ENCODE measurements around the gene EEF2K. TPM values are rescaled to one million over a fixed set of nuclear protein-coding genes. Genes with fewer than 3 reads are reported as not detected.

EEF2K gene
- total and polyA plus RNA-seq, 2 of the 13 experiments (the other 11 are each of a cell fraction or from before 2014, with no cell fraction given), result 22.0 to 23.8 TPM

- TF ChIP-seq MATR3 (CRISPR knock-in tag; IDR thresholded peaks at IDR 0.05) (peak; percentile 33; the same call in 1 of the 2 replicates), RBAK (CRISPR knock-in tag; IDR thresholded peaks at IDR 0.05) (no peak), ZNF703 (CRISPR knock-in tag; IDR thresholded peaks at IDR 0.05; ENCODE audit: borderline replicate concordance) (0 out of 2 replicates have a peak, but pooled peaks have one; percentile 23), ZNF234 (CRISPR knock-in tag; conservative IDR thresholded peaks at IDR 0.05) (no peak), ZFP37 (CRISPR knock-in tag; IDR thresholded peaks at IDR 0.05; ENCODE audit: borderline replicate concordance) (peak; percentile 77), ZNF660 (CRISPR knock-in tag; IDR thresholded peaks at IDR 0.05; ENCODE audit: borderline replicate concordance, low read depth) (no peak), MTF1 (CRISPR knock-in tag; IDR thresholded peaks at IDR 0.05) (no peak; the same call in 1 of the 2 replicates), ZNF317 (CRISPR knock-in tag; IDR thresholded peaks at IDR 0.05) (peak; percentile 83), HBP1 (CRISPR knock-in tag; IDR thresholded peaks at IDR 0.05; ENCODE audit: low read depth) (peak; percentile 80; the same call in 1 of the 2 replicates), NR1H2 (CRISPR knock-in tag; IDR thresholded peaks at IDR 0.05; ENCODE audit: borderline replicate concordance, low read depth) (peak; percentile 93; the same call in 1 of the 2 replicates), TEAD3 (CRISPR knock-in tag; optimal IDR thresholded peaks at IDR 0.05; ENCODE audit: borderline replicate concordance) (peak; percentile 82), ATF6 (CRISPR knock-in tag; conservative IDR thresholded peaks at IDR 0.05) (peak; percentile 93; the same call in 1 of the 2 replicates), CSRNP1 (CRISPR knock-in tag; IDR thresholded peaks at IDR 0.05) (peak; percentile 98), SETDB1 (CRISPR knock-in tag; IDR thresholded peaks at IDR 0.05; ENCODE audit: borderline replicate concordance) (no peak), YEATS2 (CRISPR knock-in tag; IDR thresholded peaks at IDR 0.05; ENCODE audit: borderline replicate concordance) (peak; percentile 93), ZNF235 (CRISPR knock-in tag; IDR thresholded peaks at IDR 0.05; ENCODE audit: borderline replicate concordance) (no peak; the same call in 1 of the 2 replicates), POGZ (CRISPR knock-in tag; IDR thresholded peaks at IDR 0.05) (peak; percentile 95)
- TF ChIP-seq, protein P1, sequence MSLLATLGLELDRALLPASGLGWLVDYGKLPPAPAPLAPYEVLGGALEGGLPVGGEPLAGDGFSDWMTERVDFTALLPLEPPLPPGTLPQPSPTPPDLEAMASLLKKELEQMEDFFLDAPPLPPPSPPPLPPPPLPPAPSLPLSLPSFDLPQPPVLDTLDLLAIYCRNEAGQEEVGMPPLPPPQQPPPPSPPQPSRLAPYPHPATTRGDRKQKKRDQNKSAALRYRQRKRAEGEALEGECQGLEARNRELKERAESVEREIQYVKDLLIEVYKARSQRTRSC (CRISPR knock-in tag; IDR thresholded peaks at IDR 0.05; ENCODE audit: low read depth), result peak; percentile 70; the same call in 1 of the 2 replicates
- TF ChIP-seq, protein P2, sequence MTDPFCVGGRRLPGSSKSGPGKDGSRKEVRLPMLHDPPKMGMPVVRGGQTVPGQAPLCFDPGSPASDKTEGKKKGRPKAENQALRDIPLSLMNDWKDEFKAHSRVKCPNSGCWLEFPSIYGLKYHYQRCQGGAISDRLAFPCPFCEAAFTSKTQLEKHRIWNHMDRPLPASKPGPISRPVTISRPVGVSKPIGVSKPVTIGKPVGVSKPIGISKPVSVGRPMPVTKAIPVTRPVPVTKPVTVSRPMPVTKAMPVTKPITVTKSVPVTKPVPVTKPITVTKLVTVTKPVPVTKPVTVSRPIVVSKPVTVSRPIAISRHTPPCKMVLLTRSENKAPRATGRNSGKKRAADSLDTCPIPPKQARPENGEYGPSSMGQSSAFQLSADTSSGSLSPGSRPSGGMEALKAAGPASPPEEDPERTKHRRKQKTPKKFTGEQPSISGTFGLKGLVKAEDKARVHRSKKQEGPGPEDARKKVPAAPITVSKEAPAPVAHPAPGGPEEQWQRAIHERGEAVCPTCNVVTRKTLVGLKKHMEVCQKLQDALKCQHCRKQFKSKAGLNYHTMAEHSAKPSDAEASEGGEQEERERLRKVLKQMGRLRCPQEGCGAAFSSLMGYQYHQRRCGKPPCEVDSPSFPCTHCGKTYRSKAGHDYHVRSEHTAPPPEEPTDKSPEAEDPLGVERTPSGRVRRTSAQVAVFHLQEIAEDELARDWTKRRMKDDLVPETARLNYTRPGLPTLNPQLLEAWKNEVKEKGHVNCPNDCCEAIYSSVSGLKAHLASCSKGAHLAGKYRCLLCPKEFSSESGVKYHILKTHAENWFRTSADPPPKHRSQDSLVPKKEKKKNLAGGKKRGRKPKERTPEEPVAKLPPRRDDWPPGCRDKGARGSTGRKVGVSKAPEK (CRISPR knock-in tag; IDR thresholded peaks at IDR 0.05; ENCODE audit: borderline replicate concordance), result no peak
These were observed at the start of gene EEF2K (continued) for GRCh38 chr16:22206013-22206841.

All from HepG2 (cell line).